ENCODE measurements around the gene SBK3. TPM values are rescaled to one million over a fixed set of nuclear protein-coding genes. Genes with fewer than 3 reads are reported as not detected.

SBK3 gene
- total RNA-seq, 1 experiment from 2014 or later, result 1.2 TPM

- BruUV-seq (replicated peaks), result no TSS peak
- H3K4me1 ChIP-seq (ENCODE audit: control insufficient read depth in 1 of 2, insufficient read depth in 2 of 2, low read length in 2 of 2), result peaks cover 0 to 1% of the 10 kb centered on the region in 2 experiments; a peak in 1 of 4 replicates
- H3K79me2 ChIP-seq (ENCODE audit: insufficient read depth, low read length), result no peaks in the 10 kb centered on the region
- no peak overlapping the region for H3K27ac ChIP-seq (ENCODE audit: low read depth, low read length)
- POLR2A ChIA-PET, result no interaction called here
- no peak overlapping the region for H3K4me2 ChIP-seq (ENCODE audit: low read length)
- no peaks in the 10 kb centered on the region for H3K9me2 ChIP-seq (ENCODE audit: insufficient read depth)
- RAD21 ChIA-PET (ENCODE audit: low non-redundant PET in 1 of 2, low total read pairs in 2 of 2, uncharacterized antibody in 2 of 2, unreplicated experiment in 2 of 2), result no interaction called here
- no peak overlapping the region for H3K9ac ChIP-seq (ENCODE audit: low read length)
- H3K9me3 ChIP-seq (ENCODE audit: control insufficient read depth in 1 of 2, insufficient read depth in 1 of 2, low read depth in 1 of 2, low read length in 2 of 2), result no peaks in the 10 kb centered on the region
- H3K36me3 ChIP-seq (ENCODE audit: control insufficient read depth in 1 of 2, insufficient read depth in 2 of 2, low read length in 2 of 2), result no peaks in the 10 kb centered on the region
- DNase-seq (ENCODE audit: low read depth, low spot score) (no peak), ATAC-seq (no peak)
- H4K20me1 ChIP-seq (ENCODE audit: insufficient read depth), result no peaks in the 10 kb centered on the region
- TF ChIP-seq TCF7L2 (IDR thresholded peaks at IDR 0.05; ENCODE audit: borderline replicate concordance, extremely low read depth, insufficient read depth, insufficient read length), result no peak
- TF ChIP-seq RAD21 (IDR thresholded peaks at IDR 0.05; ENCODE audit: low read depth), result no peak
- TF ChIP-seq POLR2AphosphoS5 (IDR thresholded peaks at IDR 0.05; ENCODE audit: low read depth, low read length), result no peak
- no peak for TF ChIP-seq EZH2phosphoT487 (IDR thresholded peaks at IDR 0.05; ENCODE audit: borderline replicate concordance)
- TF ChIP-seq CEBPB (IDR thresholded peaks at IDR 0.05; ENCODE audit: low read depth), result no peak
- TF ChIP-seq SRF (IDR thresholded peaks at IDR 0.05; ENCODE audit: low read depth), result no peak
- no peak for TF ChIP-seq REST (IDR thresholded peaks at IDR 0.05; ENCODE audit: low read depth)
- TF ChIP-seq JUND (IDR thresholded peaks at IDR 0.05), result no peak
- H3K27me3 ChIP-seq (ENCODE audit: insufficient read depth, low read length), result no peaks in the 10 kb centered on the region
- intact Hi-C loops (cut with micrococcal nuclease), result no loop called here
- no peak overlapping the region for H3K4me3 ChIP-seq (replicated peaks in 1 of 2; ENCODE audit: low read depth in 1 of 2, low read length in 2 of 2)
- no peak overlapping the region for H2AFZ ChIP-seq (ENCODE audit: low read depth, low read length, poor library complexity, severe bottlenecking)
- CTCF ChIA-PET, result no interaction called here
These were observed 6.0 kb downstream of the SBK3 start for GRCh38 chr19:55539090-55539984.

Data from HCT116 (cell line).